Endothelial cell (in vitro differentiated cells): ENCODE measurements around the gene SELENOO. TPM values are rescaled to one million over a fixed set of nuclear protein-coding genes. Genes with fewer than 3 reads are reported as not detected.

Source experiments
- DNase-seq: peaks from one replicate; pipeline ENCODE4 v3.0.0; 2021; ENCODE audit warnings: low spot score
- H3K27ac Mint-ChIP-seq: one replicate; pipeline ENCODE4 v1.8.0; 2021; ENCODE audit warnings: mixed read lengths, inconsistent platforms; ENCODE audit not compliant: unreplicated experiment
- H3K27me3 Mint-ChIP-seq: one replicate; pipeline ENCODE4 v1.8.0; 2021; ENCODE audit warnings: mild to moderate bottlenecking, moderate library complexity, mixed read lengths, inconsistent platforms; ENCODE audit not compliant: unreplicated experiment
- H3K36me3 Mint-ChIP-seq: one replicate; pipeline ENCODE4 v1.8.0; 2021; ENCODE audit warnings: mild to moderate bottlenecking, low read depth, mixed read lengths, inconsistent platforms; ENCODE audit not compliant: unreplicated experiment
- H3K4me1 Mint-ChIP-seq: one replicate; pipeline ENCODE4 v1.8.0; 2021; ENCODE audit warnings: mild to moderate bottlenecking, mixed read lengths, inconsistent platforms; ENCODE audit not compliant: unreplicated experiment
- H3K4me3 Mint-ChIP-seq: one replicate; pipeline ENCODE4 v1.8.0; 2021; ENCODE audit warnings: mild to moderate bottlenecking, mixed read lengths, inconsistent platforms; ENCODE audit not compliant: unreplicated experiment
- H3K9me3 Mint-ChIP-seq: one replicate; pipeline ENCODE4 v1.8.0; 2021; ENCODE audit warnings: mixed read lengths, inconsistent platforms; ENCODE audit not compliant: unreplicated experiment
- total RNA-seq: library from RNA; stranded (reverse); fragmentation: NEBNext Ultra II Directional; extraction: Animal tissue kit (Norgen Biotek cat#: 25700); gene quantifications from one replicate; pipeline ENCODE4 v1.2.1, GENCODE V29; 2021; ENCODE audit not compliant: unreplicated experiment
- TF ChIP-seq, protein P1 (sequence below): fragments of 200-600 bp; sonication (generic); IDR thresholded peaks from one replicate; pipeline ENCODE4 v1.5.0; 2021; ENCODE audit warnings: antibody characterized with exemption; ENCODE audit not compliant: unreplicated experiment

Gene SELENOO
- total RNA-seq, 1 donor from 2014 or later = 18.7 TPM

DNA sequence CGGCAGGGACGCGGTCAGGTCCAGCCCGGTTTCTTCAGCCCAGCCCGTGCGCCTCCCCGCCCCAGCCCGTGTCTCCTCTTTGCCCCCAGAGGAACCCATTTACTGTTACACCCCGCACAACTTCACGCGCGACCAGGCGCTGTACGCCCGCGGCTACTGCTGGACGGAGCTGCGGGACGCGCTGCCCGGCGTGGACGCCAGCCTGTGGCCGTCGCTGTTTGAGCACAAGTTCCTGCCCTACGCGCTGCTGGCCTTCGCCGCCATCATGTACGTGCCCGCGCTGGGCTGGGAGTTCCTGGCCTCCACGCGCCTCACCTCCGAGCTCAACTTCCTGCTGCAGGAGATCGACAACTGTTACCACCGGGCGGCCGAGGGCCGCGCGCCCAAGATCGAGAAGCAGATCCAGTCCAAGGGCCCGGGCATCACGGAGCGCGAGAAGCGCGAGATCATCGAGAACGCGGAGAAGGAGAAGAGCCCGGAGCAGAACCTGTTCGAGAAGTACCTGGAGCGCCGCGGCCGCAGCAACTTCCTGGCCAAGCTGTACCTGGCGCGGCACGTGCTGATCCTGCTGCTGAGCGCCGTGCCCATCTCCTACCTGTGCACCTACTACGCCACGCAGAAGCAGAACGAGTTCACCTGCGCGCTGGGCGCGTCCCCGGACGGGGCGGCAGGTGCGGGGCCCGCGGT, 23.8 kb upstream of the SELENOO start:
- Mint-ChIP-seq H3K4me3 (no peak overlapping the region), H3K36me3 (no peaks in the 10 kb centered on the region), H3K4me1 (no peaks in the 10 kb centered on the region), H3K27me3 (peaks cover 19% of the 10 kb centered on the region), H3K27ac (no peak overlapping the region), H3K9me3 (no peaks in the 10 kb centered on the region)
- TF ChIP-seq, protein P1, sequence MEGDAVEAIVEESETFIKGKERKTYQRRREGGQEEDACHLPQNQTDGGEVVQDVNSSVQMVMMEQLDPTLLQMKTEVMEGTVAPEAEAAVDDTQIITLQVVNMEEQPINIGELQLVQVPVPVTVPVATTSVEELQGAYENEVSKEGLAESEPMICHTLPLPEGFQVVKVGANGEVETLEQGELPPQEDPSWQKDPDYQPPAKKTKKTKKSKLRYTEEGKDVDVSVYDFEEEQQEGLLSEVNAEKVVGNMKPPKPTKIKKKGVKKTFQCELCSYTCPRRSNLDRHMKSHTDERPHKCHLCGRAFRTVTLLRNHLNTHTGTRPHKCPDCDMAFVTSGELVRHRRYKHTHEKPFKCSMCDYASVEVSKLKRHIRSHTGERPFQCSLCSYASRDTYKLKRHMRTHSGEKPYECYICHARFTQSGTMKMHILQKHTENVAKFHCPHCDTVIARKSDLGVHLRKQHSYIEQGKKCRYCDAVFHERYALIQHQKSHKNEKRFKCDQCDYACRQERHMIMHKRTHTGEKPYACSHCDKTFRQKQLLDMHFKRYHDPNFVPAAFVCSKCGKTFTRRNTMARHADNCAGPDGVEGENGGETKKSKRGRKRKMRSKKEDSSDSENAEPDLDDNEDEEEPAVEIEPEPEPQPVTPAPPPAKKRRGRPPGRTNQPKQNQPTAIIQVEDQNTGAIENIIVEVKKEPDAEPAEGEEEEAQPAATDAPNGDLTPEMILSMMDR = no peak
- no peak for DNase-seq

DNA sequence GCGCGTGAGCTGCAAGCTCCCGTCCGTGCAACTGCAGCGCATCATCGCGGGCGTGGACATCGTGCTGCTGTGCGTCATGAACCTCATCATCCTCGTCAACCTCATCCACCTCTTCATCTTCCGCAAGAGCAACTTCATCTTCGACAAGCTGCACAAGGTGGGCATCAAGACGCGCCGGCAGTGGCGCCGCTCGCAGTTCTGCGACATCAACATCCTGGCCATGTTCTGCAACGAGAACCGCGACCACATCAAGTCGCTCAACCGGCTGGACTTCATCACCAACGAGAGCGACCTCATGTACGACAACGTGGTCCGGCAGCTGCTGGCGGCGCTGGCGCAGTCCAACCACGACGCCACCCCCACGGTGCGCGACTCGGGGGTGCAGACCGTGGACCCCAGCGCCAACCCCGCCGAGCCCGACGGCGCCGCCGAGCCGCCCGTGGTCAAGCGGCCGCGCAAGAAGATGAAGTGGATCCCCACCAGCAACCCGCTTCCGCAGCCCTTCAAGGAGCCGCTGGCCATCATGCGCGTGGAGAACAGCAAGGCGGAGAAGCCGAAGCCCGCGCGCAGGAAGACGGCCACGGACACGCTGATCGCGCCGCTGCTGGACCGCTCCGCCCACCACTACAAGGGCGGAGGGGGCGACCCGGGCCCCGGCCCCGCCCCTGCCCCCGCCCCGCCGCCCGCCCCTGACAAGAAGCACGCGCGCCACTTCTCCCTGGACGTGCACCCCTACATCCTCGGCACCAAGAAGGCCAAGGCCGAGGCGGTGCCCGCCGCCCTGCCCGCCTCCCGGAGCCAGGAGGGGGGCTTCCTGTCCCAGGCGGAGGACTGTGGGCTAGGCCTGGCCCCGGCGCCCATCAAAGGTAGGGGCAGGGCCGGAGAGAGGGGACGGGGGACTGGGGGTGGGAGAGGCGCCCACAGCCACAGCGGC, 23.0 kb upstream of the SELENOO start:
- Mint-ChIP-seq H3K36me3 (no peaks in the 10 kb centered on the region), H3K4me3 (no peak overlapping the region), H3K27ac (no peak overlapping the region), H3K27me3 (peaks cover 14% of the 10 kb centered on the region), H3K9me3 (no peaks in the 10 kb centered on the region), H3K4me1 (no peaks in the 10 kb centered on the region)
- no peak for DNase-seq
- TF ChIP-seq, protein P1 = no peak

DNA sequence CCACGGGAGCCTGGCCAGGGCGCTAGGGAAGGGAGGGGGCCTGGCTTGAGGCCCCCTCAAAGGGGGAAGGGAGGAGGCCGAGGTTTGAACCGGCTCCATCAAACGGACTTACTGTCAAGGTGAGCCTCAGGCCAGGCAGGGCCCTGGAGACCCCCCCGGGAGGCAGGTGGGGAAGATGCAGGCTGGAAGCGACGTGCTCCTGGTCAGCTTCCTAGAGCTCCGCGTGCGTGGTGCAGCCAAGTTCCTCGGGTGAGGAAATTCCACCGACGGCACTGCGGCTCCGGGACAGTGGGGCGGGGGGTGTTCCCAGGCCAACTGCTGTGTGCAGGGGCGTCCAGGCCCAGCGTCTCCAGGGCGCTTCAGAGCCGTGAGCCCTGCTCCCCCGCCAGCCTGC, 22.3 kb upstream of the SELENOO start:
- TF ChIP-seq, protein P1 = no peak
- H3K9me3 Mint-ChIP-seq = no peaks in the 10 kb centered on the region
- no peak overlapping the region for H3K27ac Mint-ChIP-seq
- no peaks in the 10 kb centered on the region for H3K4me1 Mint-ChIP-seq
- no peak overlapping the region for H3K4me3 Mint-ChIP-seq
- DNase-seq = no peak
- no peaks in the 10 kb centered on the region for H3K36me3 Mint-ChIP-seq
- H3K27me3 Mint-ChIP-seq = peaks cover 14% of the 10 kb centered on the region

DNA sequence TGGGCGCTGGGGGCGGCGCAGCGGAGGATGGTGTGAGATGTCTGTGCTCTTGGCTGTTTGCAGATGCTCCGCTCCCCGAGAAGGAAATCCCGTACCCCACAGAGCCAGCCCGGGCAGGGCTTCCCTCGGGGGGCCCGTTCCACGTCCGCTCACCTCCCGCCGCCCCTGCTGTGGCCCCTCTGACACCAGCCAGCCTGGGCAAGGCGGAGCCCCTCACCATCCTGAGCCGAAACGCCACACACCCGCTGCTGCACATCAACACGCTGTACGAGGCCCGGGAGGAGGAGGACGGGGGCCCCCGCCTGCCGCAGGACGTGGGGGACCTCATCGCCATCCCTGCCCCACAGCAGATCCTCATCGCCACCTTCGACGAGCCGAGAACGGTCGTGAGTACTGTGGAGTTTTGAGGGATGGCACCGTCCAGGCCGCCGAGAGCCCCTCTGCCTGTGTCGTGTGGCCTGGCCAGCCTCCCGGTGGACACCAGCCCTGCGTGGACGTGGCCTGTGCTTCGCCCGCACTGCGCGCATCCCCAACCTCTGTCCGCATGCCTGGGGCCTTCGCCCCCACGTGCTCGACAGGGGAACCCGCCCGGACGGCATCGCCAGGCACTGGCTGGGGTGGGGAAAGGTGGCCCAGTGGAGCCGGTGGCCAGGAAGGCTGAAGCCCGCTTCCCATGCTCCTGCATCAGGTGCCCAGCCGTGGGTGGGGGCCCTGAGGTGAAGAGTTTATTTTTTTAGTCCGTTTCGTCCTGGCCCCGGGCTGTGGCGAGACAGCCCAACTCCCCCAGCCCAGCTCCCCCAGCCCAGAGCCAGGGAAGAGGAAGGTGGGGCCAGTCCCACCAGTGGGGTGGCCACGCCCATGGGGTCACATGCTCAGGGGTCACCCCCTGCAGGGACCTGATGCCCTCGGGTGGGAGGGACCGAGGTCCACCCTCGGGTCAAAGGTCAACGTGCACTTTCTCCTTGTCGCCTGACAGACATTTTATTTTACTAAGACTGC, 21.6 kb upstream of the SELENOO start:
- DNase-seq = no peak
- no peaks in the 10 kb centered on the region for H3K36me3 Mint-ChIP-seq
- H3K9me3 Mint-ChIP-seq = no peaks in the 10 kb centered on the region
- TF ChIP-seq, protein P1 = no peak
- peak overlapping the region; percentile 29 for H3K4me3 Mint-ChIP-seq
- H3K27me3 Mint-ChIP-seq = peaks cover 14% of the 10 kb centered on the region
- no peak overlapping the region for H3K27ac Mint-ChIP-seq
- no peaks in the 10 kb centered on the region for H3K4me1 Mint-ChIP-seq
